Mesendoderm (in vitro differentiated cells): ENCODE results near the gene DEGS2.

ENCODE experiments used
- DNase-seq: peaks from one replicate; pipeline ENCODE4 v3.0.0; 2013
- H2AK5ac ChIP-seq: 2 replicates; pipeline ENCODE4 v1.6.1; 2013; ENCODE audit warnings: low read length, inconsistent platforms
- H2BK120ac ChIP-seq: 2 replicates; pipeline ENCODE4 v1.6.1; 2013; ENCODE audit warnings: low read depth, mild to moderate bottlenecking, low read length, moderate library complexity, mixed read lengths
- H2BK15ac ChIP-seq: replicated peaks from 2 replicates; pipeline ENCODE4 v1.6.1; 2013; ENCODE audit warnings: low read depth, mild to moderate bottlenecking, moderate library complexity
- H2BK5ac ChIP-seq: 2 replicates; pipeline ENCODE4 v1.6.1; 2013; ENCODE audit warnings: low read length, inconsistent platforms
- H3K18ac ChIP-seq: 2 replicates; pipeline ENCODE4 v1.6.1; 2013; ENCODE audit warnings: mild to moderate bottlenecking, low read length, mixed read lengths
- H3K23ac ChIP-seq: one replicate; pipeline ENCODE4 v1.6.1; 2013; ENCODE audit warnings: low read length
- H3K27ac ChIP-seq: 2 replicates; pipeline ENCODE4 v1.5.1; 2013; ENCODE audit warnings: low read depth, mild to moderate bottlenecking, inconsistent platforms, low read length, moderate library complexity
- H3K27me3 ChIP-seq: 2 replicates; pipeline ENCODE4 v1.6.1; 2013; ENCODE audit warnings: low read length, control low read depth, mild to moderate bottlenecking, inconsistent platforms; ENCODE audit not compliant: insufficient read depth, poor library complexity
- H3K36me3 ChIP-seq: 2 replicates; pipeline ENCODE4 v1.6.1; 2013; ENCODE audit warnings: low read length, inconsistent platforms; ENCODE audit not compliant: control insufficient read depth, insufficient read depth
- H3K4ac ChIP-seq: one replicate; pipeline ENCODE4 v1.6.1; 2013; ENCODE audit warnings: low read depth, mild to moderate bottlenecking, low read length, moderate library complexity
- H3K4me1 ChIP-seq: 2 replicates; pipeline ENCODE4 v1.6.1; 2013; ENCODE audit warnings: low read depth, low read length, inconsistent platforms; ENCODE audit not compliant: control insufficient read depth
- H3K4me2 ChIP-seq: 2 replicates; pipeline ENCODE4 v1.6.1; 2013; ENCODE audit warnings: low read length
- H3K4me3 ChIP-seq: 2 replicates; pipeline ENCODE4 v1.5.1; 2013; ENCODE audit warnings: mild to moderate bottlenecking, low read length
- H3K56ac ChIP-seq: one replicate; pipeline ENCODE4 v1.6.1; 2013; ENCODE audit warnings: low read length
- H3K79me1 ChIP-seq: 2 replicates; pipeline ENCODE4 v1.6.1; 2013; ENCODE audit warnings: low read length, inconsistent platforms
- H3K79me2 ChIP-seq: 2 replicates; pipeline ENCODE4 v1.6.1; 2013; ENCODE audit warnings: mild to moderate bottlenecking, low read length; ENCODE audit not compliant: control insufficient read depth, insufficient read depth
- H3K9ac ChIP-seq: 2 replicates; pipeline ENCODE4 v1.6.1; 2013; ENCODE audit warnings: low read length, inconsistent platforms
- H4K5ac ChIP-seq: one replicate; pipeline ENCODE4 v1.6.1; 2013; ENCODE audit warnings: low read length
- H4K8ac ChIP-seq: one replicate; pipeline ENCODE4 v1.6.1; 2013; ENCODE audit warnings: low read depth, mild to moderate bottlenecking, control low read depth, low read length, moderate library complexity
- WGBS: extraction: QIAGEN DNeasy Blood & Tissue Kit; methylation state at CpG from one replicate; pipeline ENCODE4 v1.1.7; 2013; ENCODE audit warnings: low lambda C conversion rate, missing lambda C conversion rate; ENCODE audit not compliant: insufficient coverage; ENCODE audit errors: extremely low coverage; 5-methylcytosine and 5-hydroxymethylcytosine counted together

DEGS2 gene

GRCh38 chr14:100121643-100122480, 37.6 kb downstream of the DEGS2 start:
- Histone ChIP-seq H3K18ac (no peak overlapping the region), H3K27ac (no peak overlapping the region)
- WGBS: no CpG with 5 or more reads among the region's 14 CpGs

DNA sequence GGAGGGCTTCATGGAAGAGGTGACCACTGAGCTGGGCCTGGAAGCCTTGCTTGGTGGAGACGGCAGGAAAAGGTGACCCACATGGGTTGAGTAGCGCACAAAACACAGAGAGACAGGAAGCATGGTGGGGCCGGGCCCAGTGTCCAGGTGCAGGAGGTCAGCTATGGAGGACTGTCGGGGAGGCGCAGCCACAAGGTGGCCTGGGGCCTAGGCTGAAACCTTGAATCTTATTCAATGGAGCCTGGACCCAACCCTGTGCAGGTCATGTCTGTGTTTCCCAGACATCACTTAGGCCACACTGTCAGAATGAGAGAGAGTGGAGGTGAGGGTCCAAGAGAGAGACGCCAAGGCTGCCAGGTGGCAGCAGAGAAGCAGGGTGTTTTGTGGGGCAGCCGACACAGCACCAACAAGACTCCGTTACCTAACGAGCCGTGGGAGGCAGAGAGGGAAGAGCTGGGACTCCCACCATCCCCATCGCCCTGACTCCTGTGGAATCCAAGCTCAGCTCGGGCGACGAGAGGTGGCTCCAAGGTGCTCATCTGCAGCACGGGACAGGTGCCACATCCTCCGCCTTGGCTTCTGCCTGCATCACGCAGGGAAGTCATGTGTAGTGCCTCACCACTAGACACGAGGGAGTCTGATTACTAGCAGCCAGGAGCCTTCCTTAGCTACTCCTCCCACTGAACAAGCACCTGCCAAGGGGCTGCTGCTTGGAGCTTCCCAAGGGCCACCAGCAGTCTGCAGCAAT, 38.7 kb downstream of the DEGS2 start:
- Histone ChIP-seq H2AK5ac (no peak overlapping the region), H3K4me2 (no peak overlapping the region), H3K79me1 (no peaks in the 10 kb centered on the region), H4K8ac (no peak overlapping the region), H4K5ac (no peak overlapping the region), H2BK120ac (no peak overlapping the region), H2BK5ac (no peak overlapping the region), H3K56ac (no peak overlapping the region), H3K27me3 (no peaks in the 10 kb centered on the region), H3K23ac (no peak overlapping the region), H3K79me2 (no peaks in the 10 kb centered on the region), H3K36me3 (no peaks in the 10 kb centered on the region), H3K27ac (no peak overlapping the region), H3K4me3 (no peak overlapping the region), H3K4me1 (no peaks in the 10 kb centered on the region), H3K18ac (no peak overlapping the region), H3K9ac (no peak overlapping the region), H2BK15ac (no peak overlapping the region), H3K4ac (no peak overlapping the region)
- no peak for DNase-seq
- WGBS: no CpG with 5 or more reads among the region's 18 CpGs

More at GRCh38 chr14:100121643-100122480, 37.6 kb downstream of the DEGS2 start:
- Histone ChIP-seq H4K5ac (no peak overlapping the region), H3K36me3 (no peaks in the 10 kb centered on the region), H4K8ac (no peak overlapping the region), H3K79me1 (no peaks in the 10 kb centered on the region), H2BK5ac (no peak overlapping the region), H3K9ac (no peak overlapping the region), H3K27me3 (no peaks in the 10 kb centered on the region), H2BK15ac (no peak overlapping the region), H3K4me2 (no peak overlapping the region), H3K79me2 (no peaks in the 10 kb centered on the region), H2AK5ac (no peak overlapping the region), H2BK120ac (no peak overlapping the region), H3K56ac (no peak overlapping the region), H3K4ac (no peak overlapping the region), H3K4me1 (no peaks in the 10 kb centered on the region), H3K4me3 (no peak overlapping the region), H3K23ac (no peak overlapping the region)
- DNase-seq: no peak

GRCh38 chr14:100119251-100119650, 40.2 kb downstream of the DEGS2 start:
- Histone ChIP-seq H3K4me1 (no peaks in the 10 kb centered on the region), H3K9ac (no peak overlapping the region), H3K4me2 (no peak overlapping the region), H3K79me1 (no peaks in the 10 kb centered on the region), H2BK15ac (no peak overlapping the region), H4K5ac (no peak overlapping the region), H3K36me3 (no peaks in the 10 kb centered on the region), H3K56ac (no peak overlapping the region), H4K8ac (no peak overlapping the region), H3K27me3 (no peaks in the 10 kb centered on the region), H3K79me2 (no peaks in the 10 kb centered on the region), H2BK5ac (no peak overlapping the region), H3K18ac (no peak overlapping the region), H3K4ac (no peak overlapping the region), H3K27ac (no peak overlapping the region), H2BK120ac (no peak overlapping the region), H3K4me3 (no peak overlapping the region), H3K23ac (no peak overlapping the region), H2AK5ac (no peak overlapping the region)
- DNase-seq: no peak
- WGBS: no CpG with 5 or more reads among the region's 8 CpGs

- Histone ChIP-seq H4K8ac (no peak overlapping the region), H3K27me3 (no peaks in the 10 kb centered on the region), H3K36me3 (no peaks in the 10 kb centered on the region), H3K4me1 (no peaks in the 10 kb centered on the region), H3K79me1 (no peaks in the 10 kb centered on the region), H3K79me2 (no peaks in the 10 kb centered on the region), H4K5ac (no peak overlapping the region), H3K4me2 (no peak overlapping the region), H2BK15ac (no peak overlapping the region), H2AK5ac (no peak overlapping the region), H3K4ac (no peak overlapping the region), H3K18ac (no peak overlapping the region), H3K56ac (no peak overlapping the region), H3K23ac (no peak overlapping the region), H3K4me3 (no peak overlapping the region), H2BK120ac (no peak overlapping the region), H3K27ac (no peak overlapping the region), H2BK5ac (no peak overlapping the region), H3K9ac (no peak overlapping the region)
- no peak for DNase-seq
- WGBS: no CpG with 5 or more reads among the region's 7 CpGs
Observed at GRCh38 chr14:100118396-100119011, 40.9 kb downstream of the DEGS2 start.

DNA sequence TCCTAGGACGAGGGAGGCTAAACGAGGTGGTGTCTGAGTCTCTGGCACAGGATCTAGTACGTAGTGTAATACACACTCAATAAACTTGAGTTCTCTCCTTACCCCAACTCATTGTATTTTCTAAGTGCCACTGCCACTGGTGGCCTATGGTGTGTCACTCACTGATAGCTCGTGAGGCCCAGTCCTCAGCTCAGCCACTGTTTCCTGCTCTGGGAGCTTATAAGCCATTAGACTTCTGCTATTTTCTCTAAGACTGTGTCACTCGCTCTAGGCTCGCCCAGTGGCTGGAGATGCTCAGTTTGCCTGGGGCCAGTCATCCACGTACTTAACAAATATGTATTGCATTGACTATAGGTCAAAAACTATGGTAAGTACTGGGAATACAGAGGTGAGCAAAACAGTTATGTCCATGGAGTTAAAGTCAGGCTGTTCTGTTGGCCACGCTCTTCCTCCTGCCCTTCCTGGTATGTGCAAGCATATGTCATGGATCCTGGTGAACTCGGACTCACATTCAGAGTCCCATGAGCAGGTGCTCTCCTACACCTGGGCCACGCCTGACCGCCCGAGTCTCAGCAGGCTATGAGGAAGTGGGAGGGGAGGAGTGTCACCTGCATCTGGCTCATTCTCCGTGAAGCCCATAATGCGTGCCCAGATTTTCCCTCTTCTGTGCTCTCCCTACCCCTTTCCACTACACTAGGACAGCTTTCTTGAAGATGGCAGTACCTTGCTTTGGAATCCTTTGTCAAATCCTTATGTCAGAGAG, 41.6 kb downstream of the DEGS2 start:
- Histone ChIP-seq H3K79me2 (no peaks in the 10 kb centered on the region), H3K4ac (no peak overlapping the region), H4K8ac (no peak overlapping the region), H4K5ac (no peak overlapping the region), H2BK120ac (no peak overlapping the region), H3K23ac (no peak overlapping the region), H2AK5ac (no peak overlapping the region), H3K56ac (no peak overlapping the region), H3K4me3 (no peak overlapping the region), H2BK5ac (no peak overlapping the region), H3K36me3 (no peaks in the 10 kb centered on the region), H3K4me2 (no peak overlapping the region), H3K9ac (no peak overlapping the region), H3K79me1 (no peaks in the 10 kb centered on the region), H2BK15ac (no peak overlapping the region), H3K18ac (no peak overlapping the region), H3K27ac (no peak overlapping the region), H3K4me1 (no peaks in the 10 kb centered on the region), H3K27me3 (no peaks in the 10 kb centered on the region)
- WGBS: no CpG with 5 or more reads among the region's 14 CpGs
- DNase-seq: no peak
